ENCODE data around the gene VOPP1. TPM values are rescaled to one million over a fixed set of nuclear protein-coding genes. Genes with fewer than 3 reads are reported as not detected.
"Not testable (repeated sequence)": the region's sequence is repeated elsewhere in the genome, so short reads cannot be mapped to it uniquely, and the experiment has no call there.

VOPP1 gene
- total and polyA plus RNA-seq, 4 experiments from 2014 or later = 43.0 to 98.7 (median 90.7) TPM

- Histone ChIP-seq H3K36me3 (ENCODE audit: insufficient read depth, low read length) (peaks cover 23% of the 10 kb centered on the region), H3K27ac (ENCODE audit: low read depth, low read length) (no peak overlapping the region), H3K9me3 (ENCODE audit: control insufficient read depth in 1 of 2, low read length in 2 of 2) (no peaks in the 10 kb centered on the region), H3K4me1 (ENCODE audit: insufficient read depth, low read length) (peaks cover 33% of the 10 kb centered on the region), H3K27me3 (ENCODE audit: insufficient read depth, low read length) (no peaks in the 10 kb centered on the region), H3K4me3 (ENCODE audit: low read length in 2 of 2) (no peak overlapping the region)
- ChIA-PET CTCF (ENCODE audit: partially characterized antibody) (no interaction called here), POLR2A (ENCODE audit: partially characterized antibody) (no interaction called here)
- peaks cover 22 to 42% of the 10 kb centered on the region in 2 donors for H3K36me3 Mint-ChIP-seq
- H3K27me3 Mint-ChIP-seq = no peaks in the 10 kb centered on the region
- no peaks in the 10 kb centered on the region for H3K9me3 Mint-ChIP-seq
- H3K27ac Mint-ChIP-seq = peak overlapping the region in 5 of 7 donors; percentile 30 to 86 (median 68)
- intact Hi-C loops (cut with micrococcal nuclease) = no loop called here
- H3K4me3 Mint-ChIP-seq = no peak overlapping the region
- peaks cover 28 to 81% (median 46%) of the 10 kb centered on the region in 4 donors for H3K4me1 Mint-ChIP-seq
- no peak for DNase-seq
These were observed 61.7 kb downstream of the VOPP1 start for GRCh38 chr7:55510621-55511020.

GRCh38 chr7:55510206-55510605 lies 62.1 kb downstream of the VOPP1 start:
- H3K27me3 ChIP-seq (ENCODE audit: insufficient read depth, low read length); intact Hi-C loops (cut with micrococcal nuclease); H3K9me3 ChIP-seq (ENCODE audit: control insufficient read depth in 1 of 2, low read length in 2 of 2); H3K4me3 Mint-ChIP-seq; H3K4me3 ChIP-seq (ENCODE audit: low read length in 2 of 2); H3K27me3 Mint-ChIP-seq; DNase-seq; CTCF ChIA-PET (ENCODE audit: partially characterized antibody); H3K27ac ChIP-seq (ENCODE audit: low read depth, low read length); H3K9me3 Mint-ChIP-seq: not testable (repeated sequence)
- Mint-ChIP-seq H3K36me3 (peaks cover 20 to 41% of the 10 kb centered on the region in 2 donors), H3K4me1 (peaks cover 29 to 78% (median 46%) of the 10 kb centered on the region in 4 donors), H3K27ac (peak overlapping the region in 2 of 7 donors; percentile 30 to 55)
- Histone ChIP-seq H3K36me3 (ENCODE audit: insufficient read depth, low read length) (peaks cover 21% of the 10 kb centered on the region), H3K4me1 (ENCODE audit: insufficient read depth, low read length) (peaks cover 30% of the 10 kb centered on the region)
- POLR2A ChIA-PET (ENCODE audit: partially characterized antibody) = interaction anchor here (0.6 kb wide), 1 partner anchor 23 kb away, joined by 3 read pairs; no protein-coding TSS in a partner anchor

- H3K9me3 Mint-ChIP-seq = no peaks in the 10 kb centered on the region
- ChIA-PET CTCF (ENCODE audit: partially characterized antibody) (interaction anchor here (0.9 to 1.3 kb wide), 2 partner anchors 25 to 94 kb away, joined by 3 to 4 read pairs; no protein-coding TSS in a partner anchor), POLR2A (ENCODE audit: partially characterized antibody) (interaction anchor here (0.6 to 1.1 kb wide), 2 partner anchors 24 kb away, joined by 3 read pairs; no protein-coding TSS in a partner anchor)
- Histone ChIP-seq H3K4me3 (ENCODE audit: low read length in 2 of 2) (no peak overlapping the region), H3K27ac (ENCODE audit: low read depth, low read length) (no peak overlapping the region), H3K27me3 (ENCODE audit: insufficient read depth, low read length) (no peaks in the 10 kb centered on the region), H3K9me3 (ENCODE audit: control insufficient read depth in 1 of 2, low read length in 2 of 2) (no peaks in the 10 kb centered on the region), H3K4me1 (ENCODE audit: insufficient read depth, low read length) (peaks cover 28% of the 10 kb centered on the region), H3K36me3 (ENCODE audit: insufficient read depth, low read length) (peaks cover 16% of the 10 kb centered on the region)
- H3K36me3 Mint-ChIP-seq = peaks cover 26 to 44% of the 10 kb centered on the region in 2 donors
- no peaks in the 10 kb centered on the region for H3K27me3 Mint-ChIP-seq
- H3K4me1 Mint-ChIP-seq = peaks cover 34 to 81% (median 54%) of the 10 kb centered on the region in 4 donors
- no peak for DNase-seq
- H3K4me3 Mint-ChIP-seq = peak overlapping the region in 1 of 8 donors; percentile 11
- intact Hi-C loops (cut with micrococcal nuclease) = no loop called here
- peak overlapping the region in 6 of 7 donors; percentile 2 to 62 (median 34) for H3K27ac Mint-ChIP-seq
These were observed 63.0 kb downstream of the VOPP1 start for GRCh38 chr7:55509322-55509721.

GRCh38 chr7:55508221-55509011 lies 63.9 kb downstream of the VOPP1 start:
- Mint-ChIP-seq H3K27ac (peak overlapping the region in 3 of 7 donors; percentile 24 to 80 (median 78)), H3K9me3 (no peaks in the 10 kb centered on the region), H3K4me3 (no peak overlapping the region), H3K27me3 (no peaks in the 10 kb centered on the region), H3K36me3 (peaks cover 26 to 40% of the 10 kb centered on the region in 2 donors), H3K4me1 (peaks cover 37 to 82% (median 57%) of the 10 kb centered on the region in 4 donors)
- DNase-seq = no peak
- H3K9me3 ChIP-seq (ENCODE audit: control insufficient read depth in 1 of 2, low read length in 2 of 2) = no peaks in the 10 kb centered on the region
- ChIA-PET CTCF (ENCODE audit: partially characterized antibody) (interaction anchor here (0.6 to 1.3 kb wide), 4 partner anchors 26 to 93 kb away, joined by 3 to 4 read pairs (median 3); partner anchors contain the start of gene VOPP1), POLR2A (ENCODE audit: partially characterized antibody) (interaction anchor here (1.1 kb wide), 1 partner anchor 25 kb away, joined by 3 read pairs; no protein-coding TSS in a partner anchor)
- no peak overlapping the region for H3K27ac ChIP-seq (ENCODE audit: low read depth, low read length)
- no peaks in the 10 kb centered on the region for H3K27me3 ChIP-seq (ENCODE audit: insufficient read depth, low read length)
- intact Hi-C loops (cut with micrococcal nuclease) = no loop called here
- peaks cover 33% of the 10 kb centered on the region for H3K4me1 ChIP-seq (ENCODE audit: insufficient read depth, low read length)
- H3K36me3 ChIP-seq (ENCODE audit: insufficient read depth, low read length) = peaks cover 8% of the 10 kb centered on the region
- H3K4me3 ChIP-seq (ENCODE audit: low read length in 2 of 2) = no peak overlapping the region

GRCh38 chr7:55507743-55508142 lies 64.6 kb downstream of the VOPP1 start:
- Histone ChIP-seq H3K27ac (ENCODE audit: low read depth, low read length) (no peak overlapping the region), H3K27me3 (ENCODE audit: insufficient read depth, low read length) (no peaks in the 10 kb centered on the region), H3K9me3 (ENCODE audit: control insufficient read depth in 1 of 2, low read length in 2 of 2) (no peaks in the 10 kb centered on the region), H3K4me1 (ENCODE audit: insufficient read depth, low read length) (peaks cover 37% of the 10 kb centered on the region), H3K36me3 (ENCODE audit: insufficient read depth, low read length) (peaks cover 5% of the 10 kb centered on the region), H3K4me3 (ENCODE audit: low read length in 2 of 2) (no peak overlapping the region)
- no peak overlapping the region for H3K4me3 Mint-ChIP-seq
- DNase-seq = no peak
- H3K9me3 Mint-ChIP-seq = no peaks in the 10 kb centered on the region
- peaks cover 21 to 41% of the 10 kb centered on the region in 2 donors for H3K36me3 Mint-ChIP-seq
- H3K4me1 Mint-ChIP-seq = peaks cover 40 to 82% (median 57%) of the 10 kb centered on the region in 4 donors
- H3K27ac Mint-ChIP-seq = peak overlapping the region in 4 of 7 donors; percentile 17 to 80 (median 24)
- ChIA-PET POLR2A (ENCODE audit: partially characterized antibody) (no interaction called here), CTCF (ENCODE audit: partially characterized antibody) (interaction anchor here (0.6 to 0.9 kb wide), 2 partner anchors 65 kb away, joined by 3 read pairs; partner anchors contain the start of gene VOPP1)
- no peaks in the 10 kb centered on the region for H3K27me3 Mint-ChIP-seq
- intact Hi-C loops (cut with micrococcal nuclease) = no loop called here

- Mint-ChIP-seq H3K27me3 (no peaks in the 10 kb centered on the region), H3K4me3 (no peak overlapping the region), H3K27ac (peak overlapping the region in 6 of 7 donors; percentile 4 to 78 (median 45)), H3K9me3 (no peaks in the 10 kb centered on the region), H3K4me1 (peaks cover 42 to 86% (median 62%) of the 10 kb centered on the region in 4 donors), H3K36me3 (peaks cover 21 to 51% of the 10 kb centered on the region in 2 donors)
- peaks cover 6% of the 10 kb centered on the region for H3K36me3 ChIP-seq (ENCODE audit: insufficient read depth, low read length)
- ChIA-PET POLR2A (ENCODE audit: partially characterized antibody) (interaction anchor here (1.1 kb wide), 1 partner anchor 29 kb away, joined by 3 read pairs; no protein-coding TSS in a partner anchor), CTCF (ENCODE audit: partially characterized antibody) (no interaction called here)
- no peak for DNase-seq
- H3K27ac ChIP-seq (ENCODE audit: low read depth, low read length) = no peak overlapping the region
- peaks cover 43% of the 10 kb centered on the region for H3K4me1 ChIP-seq (ENCODE audit: insufficient read depth, low read length)
- intact Hi-C loops (cut with micrococcal nuclease) = no loop called here
- H3K4me3 ChIP-seq (ENCODE audit: low read length in 2 of 2) = no peak overlapping the region
- H3K27me3 ChIP-seq (ENCODE audit: insufficient read depth, low read length) = no peaks in the 10 kb centered on the region
- H3K9me3 ChIP-seq (ENCODE audit: control insufficient read depth in 1 of 2, low read length in 2 of 2) = no peaks in the 10 kb centered on the region
These were observed 67.2 kb downstream of the VOPP1 start for GRCh38 chr7:55504967-55505658.

All from CD4-positive, alpha-beta memory T cell (primary cell).